Uterus (tissue), 4 donors: Measurements from ENCODE around the gene C20orf204. TPM values are rescaled to one million over a fixed set of nuclear protein-coding genes. Genes with fewer than 3 reads are reported as not detected.

ENCODE experiments used
- DNase-seq, 2 donors: peaks; one replicate each; pipeline ENCODE4 v3.0.0-alpha.2; 2019 to 2020
- H3K27ac ChIP-seq, 2 donors: fragments of 200-600 bp; sonication (generic); 1 replicate in 1 of 2; 2 replicates in 1 of 2; pipeline ENCODE4 v1.5.1; 2016 to 2018
- H3K27me3 ChIP-seq, 2 donors: fragments of 200-600 bp; sonication (generic); one replicate each; pipeline ENCODE4 v1.5.1; 2018 to 2019; ENCODE audit warnings: control low read depth in 1 of 2
- H3K36me3 ChIP-seq, 2 donors: fragments of 200-600 bp; sonication (generic); one replicate each; pipeline ENCODE4 v1.5.1; 2019; ENCODE audit warnings: control low read depth in 1 of 2
- H3K4me1 ChIP-seq, 2 donors: fragments of 200-600 bp; sonication (generic); one replicate each; pipeline ENCODE4 v1.5.1; 2018 to 2019; ENCODE audit warnings: control low read depth in 1 of 2
- H3K4me3 ChIP-seq, 2 donors: fragments of 200-600 bp; sonication (generic); 1 replicate in 1 of 2; 2 replicates in 1 of 2; pipeline ENCODE4 v1.5.1; 2018 to 2019; ENCODE audit warnings: mild to moderate bottlenecking in 1 of 2
- H3K9me3 ChIP-seq, 2 donors: fragments of 200-600 bp; sonication (generic); one replicate each; pipeline ENCODE4 v1.5.1; 2019; ENCODE audit warnings: control low read depth in 1 of 2
- POLR2A ChIP-seq, 2 donors: fragments of 450-650 bp; IDR thresholded peaks; one replicate each; pipeline ENCODE4 v1.6.1; 2016; ENCODE audit warnings: antibody characterized with exemption in 2 of 2, mild to moderate bottlenecking in 1 of 2, moderate library complexity in 1 of 2
- intact Hi-C: fragments of 100-400 bp; cut with DNase I; formaldehyde crosslinking; loops from one replicate; pipeline ENCODE4 v1.15.1; 2023; ENCODE audit warnings: low total_unique reads
- total RNA-seq, 4 donors: library from RNA; depleted of rRNA in 3 of 4; stranded (reverse); fragments of >200 nt in 3 of 4; gene quantifications; one replicate each; pipeline versions ENCODE4 v1.1.0 to v1.2.4, GENCODE V29; 2014 to 2023
- TF ChIP-seq, protein P1 (sequence below), 4 experiments: fragments of 200-600 bp in 2 of 4; fragments of 450-650 bp in 2 of 4; sonication (generic) in 2 of 4; IDR thresholded peaks; one replicate each; pipeline ENCODE4 v1.5.1; 2016 to 2019; ENCODE audit warnings: antibody characterized with exemption in 4 of 4, mild to moderate bottlenecking in 2 of 4, moderate library complexity in 1 of 4
- donor health status: DM: yes; HTN: yes; CAD: no.

C20orf204 gene
- total RNA-seq, 4 donors from 2014 or later: 0.26 to 2.9 (median 1.9) TPM; not detected in 1

DNA sequence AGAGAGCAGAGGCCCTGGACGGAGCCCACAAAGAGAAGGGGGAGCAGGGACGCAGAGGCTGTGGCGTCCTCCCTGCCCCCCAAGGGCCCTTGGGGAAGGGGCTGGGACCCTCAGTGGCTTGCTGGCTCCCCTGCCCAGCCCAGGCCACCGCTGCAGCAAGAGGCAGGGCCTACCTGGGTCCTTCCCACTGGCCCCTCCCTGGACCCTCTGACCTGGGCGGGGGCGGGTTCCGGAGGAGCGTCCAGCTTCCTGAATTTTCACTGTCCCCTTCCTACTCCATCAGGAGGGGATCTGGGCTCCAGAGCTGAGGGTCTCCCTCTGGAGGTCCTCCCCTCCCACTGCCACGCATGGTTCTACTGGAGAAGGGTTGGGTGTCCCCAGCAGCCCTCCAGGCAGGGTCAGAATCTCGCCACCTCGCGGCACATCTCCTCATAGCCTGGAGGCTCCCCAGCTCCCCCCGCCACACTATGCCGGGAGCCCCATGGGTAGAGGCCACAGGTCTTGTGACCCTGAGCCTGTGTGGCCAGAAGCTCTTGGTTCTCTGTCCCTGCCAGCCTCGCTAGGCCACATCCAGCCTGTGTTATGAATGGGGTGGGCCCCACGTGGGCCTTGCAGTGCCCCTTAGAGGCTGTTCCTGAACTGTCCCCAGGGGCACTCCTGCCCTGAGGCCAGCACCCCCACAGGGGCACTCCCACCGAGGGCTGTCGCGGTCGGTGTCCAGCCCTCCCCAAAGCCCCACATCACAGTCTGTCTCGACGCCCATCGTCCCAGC is 14.5 kb downstream of the C20orf204 start:
- DNase-seq: no peak
- Histone ChIP-seq H3K9me3 (no peaks in the 10 kb centered on the region), H3K4me3 (no peak overlapping the region), H3K27me3 (no peaks in the 10 kb centered on the region), H3K4me1 (peaks cover 0 to 14% of the 10 kb centered on the region in 2 donors), H3K27ac (peak overlapping the region; percentile 68 to 71), H3K36me3 (no peaks in the 10 kb centered on the region)
- TF ChIP-seq, protein P1, sequence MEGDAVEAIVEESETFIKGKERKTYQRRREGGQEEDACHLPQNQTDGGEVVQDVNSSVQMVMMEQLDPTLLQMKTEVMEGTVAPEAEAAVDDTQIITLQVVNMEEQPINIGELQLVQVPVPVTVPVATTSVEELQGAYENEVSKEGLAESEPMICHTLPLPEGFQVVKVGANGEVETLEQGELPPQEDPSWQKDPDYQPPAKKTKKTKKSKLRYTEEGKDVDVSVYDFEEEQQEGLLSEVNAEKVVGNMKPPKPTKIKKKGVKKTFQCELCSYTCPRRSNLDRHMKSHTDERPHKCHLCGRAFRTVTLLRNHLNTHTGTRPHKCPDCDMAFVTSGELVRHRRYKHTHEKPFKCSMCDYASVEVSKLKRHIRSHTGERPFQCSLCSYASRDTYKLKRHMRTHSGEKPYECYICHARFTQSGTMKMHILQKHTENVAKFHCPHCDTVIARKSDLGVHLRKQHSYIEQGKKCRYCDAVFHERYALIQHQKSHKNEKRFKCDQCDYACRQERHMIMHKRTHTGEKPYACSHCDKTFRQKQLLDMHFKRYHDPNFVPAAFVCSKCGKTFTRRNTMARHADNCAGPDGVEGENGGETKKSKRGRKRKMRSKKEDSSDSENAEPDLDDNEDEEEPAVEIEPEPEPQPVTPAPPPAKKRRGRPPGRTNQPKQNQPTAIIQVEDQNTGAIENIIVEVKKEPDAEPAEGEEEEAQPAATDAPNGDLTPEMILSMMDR (IDR thresholded peaks at IDR 0.05): no peak
- no peak for TF ChIP-seq POLR2A (IDR thresholded peaks at IDR 0.05)
- intact Hi-C loops: no loop called here

DNA sequence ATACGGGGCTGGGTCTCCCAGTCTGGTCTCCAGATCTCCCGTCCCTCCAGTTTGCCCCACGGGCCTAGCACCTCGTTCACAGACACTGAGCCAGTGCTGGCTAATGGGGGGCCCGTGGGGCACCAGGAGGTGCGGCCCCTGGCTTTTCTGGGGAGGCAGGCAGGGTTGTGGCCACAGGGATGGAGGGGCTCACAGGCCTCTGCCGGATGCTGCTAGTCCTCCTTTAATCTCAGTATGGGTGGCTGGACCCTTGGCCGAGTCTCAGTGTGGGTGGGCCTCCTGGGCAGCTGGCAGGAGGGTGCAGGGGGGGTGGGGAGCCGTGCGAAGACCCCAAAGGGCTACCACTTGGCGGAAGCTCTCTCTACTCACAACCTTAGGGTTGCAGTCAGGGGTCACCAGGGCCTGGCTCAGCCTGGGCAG is 15.1 kb downstream of the C20orf204 start:
- Histone ChIP-seq H3K4me1 (peaks cover 0 to 14% of the 10 kb centered on the region in 2 donors), H3K9me3 (no peaks in the 10 kb centered on the region), H3K27ac (peak overlapping the region; percentile 68 to 71), H3K27me3 (no peaks in the 10 kb centered on the region), H3K4me3 (no peak overlapping the region), H3K36me3 (no peaks in the 10 kb centered on the region)
- intact Hi-C loops: no loop called here
- TF ChIP-seq, protein P1 (IDR thresholded peaks at IDR 0.05): no peak
- TF ChIP-seq POLR2A (IDR thresholded peaks at IDR 0.05): no peak
- DNase-seq: no peak

DNA sequence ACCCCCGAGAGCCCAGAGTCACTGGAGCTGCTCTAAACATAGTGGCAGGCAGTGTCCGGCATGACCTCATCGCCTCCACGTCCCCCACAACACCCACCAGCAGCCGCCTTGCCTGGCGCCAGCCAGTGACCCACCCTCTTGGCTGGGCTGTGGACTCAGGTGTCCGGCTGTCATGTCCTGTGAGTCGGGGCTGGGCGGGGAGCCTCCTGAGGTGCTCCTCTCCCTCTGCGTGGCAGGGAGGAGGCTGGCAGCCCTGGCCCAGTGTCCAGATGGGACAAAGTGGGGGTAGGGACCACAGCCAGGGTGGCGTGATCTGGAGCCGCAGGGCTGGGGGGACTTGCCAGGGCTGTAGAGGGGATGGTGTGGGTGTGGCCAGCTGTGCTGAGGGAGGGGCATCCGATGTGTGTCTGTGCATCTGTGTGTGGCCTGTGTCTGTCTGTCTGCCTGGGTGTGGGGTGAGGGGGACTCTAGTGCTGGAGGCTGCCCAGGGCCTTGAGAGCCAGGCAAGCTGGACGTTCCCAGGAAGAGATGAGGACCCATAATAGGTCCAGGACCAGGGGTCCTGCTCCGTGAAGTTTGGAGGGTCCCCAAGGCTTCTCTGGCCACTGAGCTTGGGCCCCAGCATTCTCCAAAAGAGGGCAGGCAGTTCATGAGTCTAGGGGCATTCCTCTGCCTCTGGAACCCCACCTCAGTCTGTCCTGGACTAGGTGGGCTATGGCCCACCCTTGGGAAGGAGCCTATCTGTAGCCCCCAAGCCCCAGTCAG is 15.8 kb downstream of the C20orf204 start:
- Histone ChIP-seq H3K9me3 (no peaks in the 10 kb centered on the region), H3K27ac (peak overlapping the region; percentile 68 to 71), H3K36me3 (no peaks in the 10 kb centered on the region), H3K4me1 (peaks cover 0 to 14% of the 10 kb centered on the region in 2 donors), H3K27me3 (no peaks in the 10 kb centered on the region), H3K4me3 (no peak overlapping the region)
- DNase-seq: peak in 1 of 2 donors; percentile 82
- intact Hi-C loops: no loop called here
- TF ChIP-seq, protein P1 (IDR thresholded peaks at IDR 0.05): no peak
- TF ChIP-seq POLR2A (IDR thresholded peaks at IDR 0.05): peak; percentile 7 to 43

DNA sequence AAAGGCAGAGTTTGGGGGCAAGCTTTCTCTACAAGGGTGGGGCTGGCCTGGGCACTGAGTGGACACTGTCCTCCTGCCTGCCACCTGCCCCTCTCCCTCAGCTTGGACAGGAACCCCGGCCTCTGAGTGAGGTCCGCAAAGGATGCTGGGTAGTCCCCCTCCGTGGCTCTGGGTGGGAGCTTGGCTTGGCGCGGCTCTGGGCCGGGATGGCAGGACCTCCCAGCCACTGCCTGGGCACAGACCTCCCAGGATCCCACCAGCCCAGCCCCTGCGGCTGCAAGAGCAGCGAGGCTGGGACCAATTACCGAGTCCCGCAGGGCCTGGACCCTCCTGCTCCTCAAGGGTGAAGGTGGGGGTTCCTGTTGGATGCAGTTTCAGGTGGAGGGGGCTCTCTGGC is 16.3 kb downstream of the C20orf204 start:
- intact Hi-C loops: no loop called here
- TF ChIP-seq, protein P1 (IDR thresholded peaks at IDR 0.05): no peak
- no peak for TF ChIP-seq POLR2A (IDR thresholded peaks at IDR 0.05)
- Histone ChIP-seq H3K4me3 (no peak overlapping the region), H3K9me3 (no peaks in the 10 kb centered on the region), H3K27me3 (no peaks in the 10 kb centered on the region), H3K27ac (peak overlapping the region; percentile 62 to 71), H3K36me3 (no peaks in the 10 kb centered on the region), H3K4me1 (peaks cover 0 to 17% of the 10 kb centered on the region in 2 donors)
- DNase-seq: no peak
